ENCODE results near the gene FSD1L. TPM values are rescaled to one million over a fixed set of nuclear protein-coding genes. Genes with fewer than 3 reads are reported as not detected.

The FSD1L gene
- total RNA-seq, 2 donors from 2014 or later, result 3.2 TPM

DNA sequence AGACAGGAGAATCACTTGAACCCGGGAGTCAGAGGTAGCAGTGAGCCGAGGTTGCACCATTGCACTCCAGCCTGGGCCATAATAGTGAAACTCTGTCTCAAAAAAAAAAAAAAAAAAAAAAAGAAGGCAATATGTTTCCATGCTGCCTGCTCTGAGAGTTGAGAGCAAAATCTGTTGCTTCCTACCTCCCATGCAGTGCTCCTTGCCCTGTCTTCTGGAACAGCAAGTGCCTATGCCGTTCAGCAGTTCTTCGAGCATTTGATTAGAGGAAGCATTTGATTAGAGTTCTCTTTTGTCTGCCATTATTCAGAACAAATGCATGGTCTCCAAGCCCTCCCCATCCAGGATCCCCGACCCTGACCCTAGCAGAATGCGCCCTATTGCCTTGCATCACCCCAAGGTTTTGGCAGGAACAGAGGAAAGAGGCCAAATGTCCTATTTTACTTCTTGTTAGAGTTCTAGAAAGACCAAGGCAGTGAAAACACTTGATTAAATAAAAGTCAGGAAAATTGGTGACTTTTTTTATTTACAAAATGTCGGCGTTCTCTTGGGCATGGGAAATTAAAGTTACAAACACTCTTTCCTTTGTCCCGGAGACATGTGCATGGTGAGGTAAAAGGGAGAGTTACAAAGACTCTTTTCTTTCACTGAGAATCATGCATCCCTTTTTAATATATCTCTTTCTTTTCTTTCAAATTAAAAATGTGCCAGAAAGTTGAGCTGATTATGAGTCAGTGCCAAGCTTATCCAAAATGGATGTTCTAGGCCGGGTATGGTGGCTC is 27.8 kb upstream of the FSD1L start:
- no peak for ATAC-seq
- Mint-ChIP-seq H3K27ac (no peak overlapping the region), H3K36me3 (ENCODE audit: low read depth) (no peaks in the 10 kb centered on the region)

DNA sequence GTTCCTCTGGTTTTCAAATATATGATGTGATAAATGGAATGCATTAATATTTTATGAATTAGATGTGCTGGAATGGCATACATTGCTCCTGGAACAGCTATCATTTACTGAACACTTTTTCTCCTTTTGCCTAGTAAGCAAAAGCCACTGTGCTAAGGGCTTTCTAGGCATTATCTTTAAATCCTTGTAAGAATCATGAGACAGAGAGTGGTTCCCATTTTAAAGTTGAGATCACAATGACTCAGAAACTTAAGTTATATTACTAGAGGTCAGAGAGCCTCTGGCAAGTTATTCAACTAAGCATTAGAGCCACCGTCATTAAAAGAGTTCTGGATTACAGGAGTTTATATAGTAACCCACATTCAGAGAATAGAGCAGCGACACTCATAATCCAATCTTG is 26.7 kb upstream of the FSD1L start:
- H3K36me3 Mint-ChIP-seq (ENCODE audit: low read depth), result no peaks in the 10 kb centered on the region
- H3K27ac Mint-ChIP-seq, result no peak overlapping the region
- no peak for DNase-seq
- peaks cover 3% of the 10 kb centered on the region for H3K4me1 Mint-ChIP-seq
- ATAC-seq, result no peak
- H3K4me3 Mint-ChIP-seq, result no peak overlapping the region
- H3K27me3 Mint-ChIP-seq, result peaks cover 4% of the 10 kb centered on the region
- H3K9me3 ChIP-seq (ENCODE audit: control insufficient read depth, low read length, poor library complexity, severe bottlenecking), result no peaks in the 10 kb centered on the region

More for the DNA sequence above, 27.8 kb upstream of the FSD1L start:
- no peaks in the 10 kb centered on the region for H3K9me3 ChIP-seq (ENCODE audit: control insufficient read depth, low read length, poor library complexity, severe bottlenecking)
- DNase-seq, result no peak
- peaks cover 4% of the 10 kb centered on the region for H3K27me3 Mint-ChIP-seq
- H3K4me3 Mint-ChIP-seq, result no peak overlapping the region
- H3K4me1 Mint-ChIP-seq, result peaks cover 4% of the 10 kb centered on the region

DNA sequence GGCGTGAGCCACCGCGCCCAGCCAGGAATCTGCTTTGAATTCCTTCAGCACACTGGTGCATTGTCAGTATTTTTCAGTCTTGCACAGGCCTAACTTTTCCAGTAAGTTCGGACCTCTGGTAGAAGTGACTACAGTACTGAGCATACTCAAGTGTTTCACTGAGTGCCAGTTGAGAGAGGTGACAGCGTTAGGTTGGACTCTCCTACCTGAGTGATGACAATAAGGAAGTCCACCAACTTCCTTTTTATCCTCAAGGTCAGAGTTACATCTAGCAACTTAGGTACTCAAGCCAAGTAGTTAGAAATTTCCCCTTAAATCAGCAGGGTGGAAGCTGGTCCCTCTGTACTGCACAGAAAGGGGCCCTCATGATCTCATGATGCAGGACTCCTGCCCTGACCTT is 26.0 kb upstream of the FSD1L start:
- Mint-ChIP-seq H3K27ac (no peak overlapping the region), H3K4me3 (no peak overlapping the region), H3K4me1 (peaks cover 3% of the 10 kb centered on the region), H3K27me3 (peaks cover 4% of the 10 kb centered on the region), H3K36me3 (ENCODE audit: low read depth) (no peaks in the 10 kb centered on the region)
- no peaks in the 10 kb centered on the region for H3K9me3 ChIP-seq (ENCODE audit: control insufficient read depth, low read length, poor library complexity, severe bottlenecking)
- ATAC-seq, result no peak
- DNase-seq, result no peak

DNA sequence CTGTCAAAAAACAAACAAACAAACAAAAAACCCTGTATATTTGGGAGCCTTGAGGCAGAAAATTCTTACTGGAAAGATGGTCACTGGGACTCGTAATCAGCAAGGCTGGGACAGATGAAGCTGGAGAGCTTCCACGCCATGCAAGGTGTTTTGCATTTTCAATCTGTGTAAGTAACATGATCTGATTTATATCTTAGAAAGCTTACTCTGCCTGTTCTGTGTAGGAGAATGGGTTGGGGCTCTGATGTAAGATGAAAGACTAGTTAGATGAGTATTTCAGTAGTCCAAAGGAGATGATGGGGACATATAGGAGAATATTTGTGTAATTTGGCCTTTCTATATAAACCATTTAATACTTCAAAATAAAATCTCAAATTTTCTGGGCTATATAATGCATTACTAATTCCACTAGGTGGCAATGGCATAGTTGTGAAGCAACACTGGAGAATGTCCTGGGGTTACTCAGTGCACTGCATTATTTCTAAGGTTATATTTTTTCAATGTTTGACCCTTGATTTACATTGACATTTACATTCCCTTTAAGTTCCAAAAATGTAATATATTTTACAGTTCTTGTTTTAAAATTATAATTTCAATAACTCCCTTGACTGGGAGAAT is 21.9 kb upstream of the FSD1L start:
- H3K4me1 Mint-ChIP-seq, result peaks cover 3% of the 10 kb centered on the region
- H3K36me3 Mint-ChIP-seq (ENCODE audit: low read depth), result no peaks in the 10 kb centered on the region
- peaks cover 4% of the 10 kb centered on the region for H3K27me3 Mint-ChIP-seq
- no peaks in the 10 kb centered on the region for H3K9me3 ChIP-seq (ENCODE audit: control insufficient read depth, low read length, poor library complexity, severe bottlenecking)
- H3K4me3 Mint-ChIP-seq, result no peak overlapping the region
- no peak for DNase-seq
- no peak for ATAC-seq
- H3K27ac Mint-ChIP-seq, result no peak overlapping the region

DNA sequence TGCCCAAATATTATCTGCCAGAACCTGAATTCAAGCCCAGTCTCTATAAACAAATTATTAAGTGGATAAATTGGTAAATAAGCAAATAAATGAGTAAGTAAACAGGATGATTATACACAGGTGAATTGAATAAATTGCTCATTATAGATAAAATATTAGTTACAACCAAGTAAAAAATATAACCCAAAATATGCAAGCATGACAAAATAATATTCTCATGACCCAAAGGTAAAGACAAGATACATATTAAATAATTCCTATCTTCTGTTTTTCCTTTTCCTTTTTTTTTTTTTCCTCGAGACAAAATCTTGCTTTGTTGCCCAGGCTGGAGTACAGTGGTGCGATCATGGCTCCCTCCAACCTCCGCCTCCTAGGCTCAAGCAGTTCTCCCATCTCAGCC is 21.2 kb upstream of the FSD1L start:
- H3K4me1 Mint-ChIP-seq, result peaks cover 3% of the 10 kb centered on the region
- DNase-seq (no peak), ATAC-seq (no peak)
- no peak overlapping the region for H3K27ac Mint-ChIP-seq
- no peaks in the 10 kb centered on the region for H3K9me3 ChIP-seq (ENCODE audit: control insufficient read depth, low read length, poor library complexity, severe bottlenecking)
- peaks cover 4% of the 10 kb centered on the region for H3K27me3 Mint-ChIP-seq
- no peaks in the 10 kb centered on the region for H3K36me3 Mint-ChIP-seq (ENCODE audit: low read depth)
- no peak overlapping the region for H3K4me3 Mint-ChIP-seq

DNA sequence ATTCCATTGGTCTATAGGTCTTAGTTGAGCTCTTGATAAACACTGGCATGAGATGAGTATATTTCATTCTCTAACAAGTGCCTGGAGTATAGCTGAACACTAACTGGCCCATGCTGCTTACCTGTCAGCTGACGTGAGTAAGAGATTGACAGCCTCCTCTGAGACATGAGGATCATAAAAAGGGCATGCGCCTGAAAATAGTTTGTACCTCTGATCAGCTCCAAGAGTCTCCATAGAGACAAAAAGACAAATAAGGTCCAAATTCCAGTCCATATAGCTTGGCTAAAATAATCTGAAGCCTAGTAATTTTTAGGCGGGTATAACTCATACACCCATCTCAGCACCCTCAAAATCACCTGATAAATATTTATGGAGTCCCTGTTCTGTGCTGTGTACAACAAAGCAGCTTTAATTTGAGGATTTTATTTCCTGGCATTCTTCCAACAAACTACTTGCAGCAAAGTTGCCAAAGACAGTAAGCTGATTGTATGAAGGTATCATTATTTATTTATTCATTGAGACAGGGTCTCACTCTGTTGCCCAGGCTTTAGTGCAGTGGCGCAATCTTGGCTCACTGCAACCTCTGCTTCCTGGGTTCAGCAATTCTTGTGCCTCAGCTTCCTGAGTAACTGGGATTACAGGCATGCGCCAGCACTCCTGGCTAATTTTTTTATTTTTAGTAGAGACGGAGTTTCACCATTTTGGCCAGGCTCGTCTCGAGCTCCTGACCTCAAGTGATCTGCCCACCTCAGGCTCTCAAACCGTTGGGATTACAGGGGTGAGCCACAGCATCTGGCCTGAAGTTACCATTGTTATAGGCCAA is 16.2 kb upstream of the FSD1L start:
- Mint-ChIP-seq H3K27me3 (peaks cover 18% of the 10 kb centered on the region), H3K27ac (no peak overlapping the region), H3K4me1 (no peaks in the 10 kb centered on the region), H3K4me3 (no peak overlapping the region), H3K36me3 (ENCODE audit: low read depth) (peaks cover 2% of the 10 kb centered on the region)
- H3K9me3 ChIP-seq (ENCODE audit: control insufficient read depth, low read length, poor library complexity, severe bottlenecking), result no peaks in the 10 kb centered on the region
- ATAC-seq, result no peak
- no peak for DNase-seq

DNA sequence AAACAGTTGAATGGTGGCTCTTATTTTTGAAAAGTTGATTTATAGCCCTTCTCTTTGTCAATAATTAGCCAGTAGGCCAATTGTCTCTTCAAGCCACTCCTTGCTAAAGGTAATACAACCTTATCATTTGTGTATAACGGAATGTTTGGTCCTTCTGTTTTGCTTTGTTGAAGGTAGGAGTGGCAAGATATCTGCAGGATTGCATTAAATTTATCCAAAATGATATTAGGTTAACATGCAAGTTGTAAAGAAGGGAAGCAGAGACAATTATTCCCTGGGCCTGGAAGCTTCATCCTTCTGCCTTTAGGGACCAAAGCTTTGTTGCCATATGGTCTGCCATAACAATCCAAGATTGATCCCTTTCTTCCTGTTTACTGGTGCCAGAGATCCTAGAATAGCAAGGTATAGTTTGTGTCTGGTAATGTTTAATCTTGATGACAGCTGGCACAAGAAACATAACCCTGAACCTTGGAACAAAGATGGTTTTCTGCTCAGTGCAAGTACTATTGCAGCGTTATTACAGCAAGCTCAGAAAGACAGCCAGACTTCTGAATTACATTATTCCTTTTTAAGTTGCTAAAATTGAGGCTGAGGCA is 15.5 kb upstream of the FSD1L start:
- no peak for DNase-seq
- Mint-ChIP-seq H3K4me3 (no peak overlapping the region), H3K27me3 (peaks cover 18% of the 10 kb centered on the region), H3K36me3 (ENCODE audit: low read depth) (peaks cover 2% of the 10 kb centered on the region), H3K4me1 (no peaks in the 10 kb centered on the region), H3K27ac (no peak overlapping the region)
- no peaks in the 10 kb centered on the region for H3K9me3 ChIP-seq (ENCODE audit: control insufficient read depth, low read length, poor library complexity, severe bottlenecking)
- ATAC-seq, result no peak

DNA sequence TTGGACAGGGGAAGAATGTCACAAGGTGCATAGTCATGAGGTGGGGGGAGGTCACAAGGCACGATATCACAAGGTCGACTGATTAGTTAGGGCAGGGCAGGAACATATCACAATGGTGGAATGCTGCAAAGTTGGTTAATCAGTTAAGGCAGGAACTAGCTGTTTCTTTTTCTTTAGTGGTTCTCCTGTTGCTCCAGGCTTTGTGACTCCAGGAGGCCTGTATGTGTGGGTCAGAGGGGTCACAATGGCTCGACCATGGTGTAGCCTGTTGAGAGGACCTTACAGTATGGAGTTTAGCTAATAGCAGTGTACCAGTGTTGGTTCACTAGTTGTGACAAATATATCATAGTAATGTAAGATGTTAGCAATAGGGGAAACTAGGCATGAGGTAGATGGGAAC is 12.4 kb upstream of the FSD1L start:
- Mint-ChIP-seq H3K27ac (no peak overlapping the region), H3K36me3 (ENCODE audit: low read depth) (peaks cover 2% of the 10 kb centered on the region), H3K27me3 (peaks cover 18% of the 10 kb centered on the region), H3K4me1 (no peaks in the 10 kb centered on the region), H3K4me3 (no peak overlapping the region)
- ATAC-seq (no peak), DNase-seq (no peak)
- H3K9me3 ChIP-seq (ENCODE audit: control insufficient read depth, low read length, poor library complexity, severe bottlenecking), result no peaks in the 10 kb centered on the region

DNA sequence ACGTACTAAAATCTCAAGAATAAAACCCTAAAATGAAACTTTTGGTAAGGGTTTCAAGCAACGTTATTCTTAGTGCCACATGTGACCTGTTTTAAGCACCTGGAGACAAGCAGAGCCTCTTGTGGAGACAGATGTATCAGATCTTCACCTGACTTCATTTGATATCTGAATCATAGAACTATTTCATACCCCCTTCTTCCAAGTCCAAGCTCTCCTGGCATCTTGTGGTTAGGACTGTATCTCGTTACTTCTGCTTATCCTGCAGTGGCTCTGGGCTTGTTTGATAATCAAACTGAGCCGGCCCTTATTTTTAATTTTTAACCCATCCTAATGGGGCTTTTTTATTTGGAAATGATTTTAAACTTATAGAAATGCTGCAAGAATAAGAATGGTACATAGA is 11.1 kb upstream of the FSD1L start:
- DNase-seq, result no peak
- peaks cover 2% of the 10 kb centered on the region for H3K36me3 Mint-ChIP-seq (ENCODE audit: low read depth)
- H3K4me3 Mint-ChIP-seq, result no peak overlapping the region
- H3K4me1 Mint-ChIP-seq, result no peaks in the 10 kb centered on the region
- no peak overlapping the region for H3K27ac Mint-ChIP-seq
- peaks cover 18% of the 10 kb centered on the region for H3K27me3 Mint-ChIP-seq
- no peak for ATAC-seq
- H3K9me3 ChIP-seq (ENCODE audit: control insufficient read depth, low read length, poor library complexity, severe bottlenecking), result no peaks in the 10 kb centered on the region

DNA sequence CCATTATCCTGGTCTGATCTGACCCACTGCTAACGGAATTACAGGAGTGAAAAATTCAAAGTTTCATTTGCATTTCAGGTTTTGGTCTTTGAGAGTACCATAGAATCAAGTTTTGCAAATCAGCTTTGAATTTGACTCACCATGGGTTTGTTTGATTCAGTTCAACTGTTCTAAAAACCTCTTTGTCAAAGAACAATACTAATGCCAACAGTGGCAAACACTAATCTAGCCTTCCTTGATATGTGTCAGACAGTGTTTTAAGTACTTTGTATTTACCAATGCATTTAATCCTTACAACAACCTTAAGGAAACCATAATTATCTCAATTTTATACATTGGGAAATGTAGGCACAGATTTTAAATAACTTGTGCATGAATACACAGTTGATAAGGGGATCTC is 10.1 kb upstream of the FSD1L start:
- no peak for DNase-seq
- no peaks in the 10 kb centered on the region for H3K9me3 ChIP-seq (ENCODE audit: control insufficient read depth, low read length, poor library complexity, severe bottlenecking)
- Mint-ChIP-seq H3K27me3 (peaks cover 12% of the 10 kb centered on the region), H3K4me3 (no peak overlapping the region), H3K4me1 (no peaks in the 10 kb centered on the region), H3K36me3 (ENCODE audit: low read depth) (peaks cover 2% of the 10 kb centered on the region), H3K27ac (no peak overlapping the region)
- ATAC-seq, result no peak

DNA sequence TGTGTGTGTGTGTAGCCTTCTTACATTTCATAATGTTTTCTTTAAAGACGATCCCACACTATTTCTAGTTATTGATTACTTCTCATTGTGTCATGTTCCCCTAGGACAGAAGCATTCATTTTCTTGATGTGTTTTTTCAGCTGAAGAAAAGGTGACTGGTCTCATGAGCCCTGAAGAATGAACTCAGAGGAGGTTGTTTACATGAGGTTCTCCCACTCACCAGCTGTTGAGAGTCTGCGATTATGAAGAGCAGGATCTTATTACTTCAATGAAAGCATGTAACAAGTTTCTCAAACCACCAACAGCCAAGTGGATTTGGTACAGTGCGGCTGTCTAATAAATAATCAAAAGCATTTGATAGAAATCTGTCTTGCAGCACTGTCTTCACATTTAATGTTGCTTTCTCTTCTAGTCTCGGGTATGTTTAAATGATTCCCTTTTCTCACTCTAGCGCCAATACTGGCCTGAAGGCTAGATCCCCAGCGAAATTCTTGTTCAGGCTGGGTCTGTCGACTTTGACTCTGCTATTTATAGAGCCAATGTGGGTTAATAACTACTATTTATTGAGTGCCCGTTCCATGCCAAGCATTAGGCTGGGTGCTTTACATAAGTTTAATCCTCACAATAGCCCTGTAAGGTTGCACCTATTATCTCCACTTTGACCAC is 9.6 kb upstream of the FSD1L start:
- no peaks in the 10 kb centered on the region for H3K9me3 ChIP-seq (ENCODE audit: control insufficient read depth, low read length, poor library complexity, severe bottlenecking)
- ATAC-seq (no peak), DNase-seq (no peak)
- Mint-ChIP-seq H3K4me1 (no peaks in the 10 kb centered on the region), H3K27me3 (peaks cover 7% of the 10 kb centered on the region), H3K27ac (no peak overlapping the region), H3K4me3 (no peak overlapping the region), H3K36me3 (ENCODE audit: low read depth) (peaks cover 2% of the 10 kb centered on the region)

DNA sequence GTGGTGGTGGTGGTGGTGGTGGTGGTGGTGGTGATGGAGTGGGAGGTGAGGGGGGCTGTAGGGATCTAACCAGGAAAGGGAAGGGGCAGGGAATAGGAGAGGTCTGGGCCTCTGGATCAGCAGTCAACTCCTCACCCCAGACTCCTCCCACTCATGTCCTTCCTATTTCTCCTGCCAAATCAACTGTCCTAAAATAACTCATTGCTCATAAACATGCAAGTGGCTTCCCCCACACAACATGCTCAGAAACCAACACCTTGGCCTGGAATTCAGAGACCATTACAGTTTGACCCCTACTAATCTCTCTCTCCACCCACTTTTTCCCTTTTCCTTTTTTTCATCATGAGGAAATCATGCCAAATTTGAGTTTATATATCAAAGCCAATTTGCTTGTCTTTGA is 8.4 kb upstream of the FSD1L start:
- Mint-ChIP-seq H3K4me1 (peaks cover 3% of the 10 kb centered on the region), H3K27me3 (no peaks in the 10 kb centered on the region), H3K27ac (no peak overlapping the region), H3K36me3 (ENCODE audit: low read depth) (peaks cover 2% of the 10 kb centered on the region), H3K4me3 (no peak overlapping the region)
- ATAC-seq (no peak), DNase-seq (no peak)
- H3K9me3 ChIP-seq (ENCODE audit: control insufficient read depth, low read length, poor library complexity, severe bottlenecking), result no peaks in the 10 kb centered on the region

Measured in T-helper 17 cell (primary cell).